H1 (cell line): ENCODE measurements around the gene TMEM116. TPM values are rescaled to one million over a fixed set of nuclear protein-coding genes. Genes with fewer than 3 reads are reported as not detected.
"Not testable (repeated sequence)": the region's sequence is repeated elsewhere in the genome, so short reads cannot be mapped to it uniquely, and the experiment has no call there.

Experiments used
- CTCF ChIA-PET: fragments of 300-600 bp; sonication (Branson Sonifier 250); formaldehyde crosslinking; loops from one replicate; lab custom pipeline; 2021; ENCODE audit not compliant: partially characterized antibody; lab: Charles Lee
- POLR2A ChIA-PET: fragments of 300-600 bp; sonication (Branson Sonifier 250); formaldehyde crosslinking; loops from one replicate; lab custom pipeline; 2021; ENCODE audit warnings: inconsistent platforms; ENCODE audit not compliant: partially characterized antibody; lab: Charles Lee
- DNase-seq, 2 experiments: peaks; one replicate each; pipeline versions ENCODE4 v3.0.0 to v3.0.0-alpha.2; 2010 to 2022; ENCODE audit warnings: low spot score in 2 of 2, low read depth in 1 of 2, mixed read lengths in 1 of 2
- FAIRE-seq: peaks from 2 replicates; lab custom pipeline; 2011; peaks lifted over from hg19 to GRCh38; lab: Jason Lieb, UNC
- H2AFZ ChIP-seq: 2 replicates; pipeline ENCODE4 v1.8.1; 2012; ENCODE audit warnings: low read length, inconsistent platforms
- H2AK5ac ChIP-seq: 2 replicates; pipeline ENCODE4 v1.6.1; 2013; ENCODE audit warnings: low read depth, low read length
- H2BK120ac ChIP-seq: replicated peaks from 2 replicates; pipeline ENCODE3; 2013; ENCODE audit warnings: low read depth, low read length, inconsistent platforms
- H2BK12ac ChIP-seq: 2 replicates; pipeline ENCODE4 v1.6.1; 2013; ENCODE audit warnings: low read depth, low read length
- H2BK15ac ChIP-seq: 2 replicates; pipeline ENCODE4 v1.6.1; 2013; ENCODE audit warnings: low read length
- H2BK20ac ChIP-seq: 2 replicates; pipeline ENCODE4 v1.6.1; 2013; ENCODE audit warnings: low read length
- H2BK5ac ChIP-seq: 2 replicates; pipeline ENCODE4 v1.6.1; 2013; ENCODE audit warnings: low read depth, low read length
- H3K14ac ChIP-seq: 2 replicates; pipeline ENCODE4 v1.6.1; 2013; ENCODE audit warnings: inconsistent platforms; ENCODE audit not compliant: insufficient read length
- H3K18ac ChIP-seq: 2 replicates; pipeline ENCODE4 v1.6.1; 2013; ENCODE audit warnings: low read length; ENCODE audit errors: extremely low read depth
- H3K23ac ChIP-seq: 2 replicates; pipeline ENCODE4 v1.6.1; 2013; ENCODE audit warnings: inconsistent platforms; ENCODE audit not compliant: insufficient read length
- H3K23me2 ChIP-seq: 2 replicates; pipeline ENCODE4 v1.6.1; 2013; ENCODE audit warnings: low read depth, low read length
- H3K27ac ChIP-seq: 2 replicates; pipeline ENCODE4 v1.6.1; 2011; ENCODE audit warnings: low read depth, low read length, inconsistent platforms
- H3K27me3 ChIP-seq, 4 experiments: replicated peaks in 1 of 4; 1 replicate in 1 of 4; 2 replicates in 3 of 4; pipeline versions ENCODE4 v1.6.1 to v1.8.1; 2011 to 2013; ENCODE audit warnings: low read length in 3 of 4, mild to moderate bottlenecking in 3 of 4, inconsistent platforms in 2 of 4, mixed read lengths in 2 of 4, moderate library complexity in 1 of 4; ENCODE audit not compliant: control insufficient read depth in 3 of 4, insufficient read depth in 3 of 4; ENCODE audit errors: extremely low read depth in 1 of 4
- H3K36me3 ChIP-seq, 4 experiments: 2 replicates each; pipeline versions ENCODE4 v1.6.1 to v1.8.1; 2011 to 2013; ENCODE audit warnings: mild to moderate bottlenecking in 4 of 4, low read length in 3 of 4, moderate library complexity in 2 of 4, control low read depth in 1 of 4, inconsistent platforms in 1 of 4; ENCODE audit not compliant: insufficient read depth in 4 of 4, control insufficient read depth in 2 of 4
- H3K4ac ChIP-seq: replicated peaks from 2 replicates; pipeline ENCODE3; 2013; ENCODE audit warnings: low read length, low read depth, mixed read lengths, inconsistent platforms; ENCODE audit not compliant: insufficient read length
- H3K4me1 ChIP-seq, 4 experiments: replicated peaks in 1 of 4; 1 replicate in 1 of 4; 2 replicates in 3 of 4; pipeline versions ENCODE4 v1.6.1 to v1.8.1; 2011 to 2013; ENCODE audit warnings: low read length in 3 of 4, inconsistent platforms in 2 of 4, mixed read lengths in 1 of 4; ENCODE audit not compliant: insufficient read depth in 4 of 4, control insufficient read depth in 3 of 4
- H3K4me2 ChIP-seq, 2 experiments: 2 replicates each; pipeline versions ENCODE4 v1.6.1 to v1.8.1; 2011 to 2013; ENCODE audit warnings: low read depth in 2 of 2, low read length in 2 of 2, control low read depth in 1 of 2, inconsistent platforms in 1 of 2, mild to moderate bottlenecking in 1 of 2; ENCODE audit not compliant: insufficient read depth in 1 of 2
- H3K4me3 ChIP-seq, 4 experiments: fragments of 200-600, 300-600 bp in 1 of 4; sonication (generic), shearing (Covaris generic), sonication (Bioruptor Twin) in 1 of 4; 2 replicates each; pipeline versions ENCODE4 v1.5.1 to v1.8.1; 2011 to 2016; ENCODE audit warnings: low read length in 4 of 4, low read depth in 3 of 4, control low read depth in 2 of 4, inconsistent platforms in 2 of 4, mild to moderate bottlenecking in 2 of 4, mixed read lengths in 1 of 4, moderate library complexity in 1 of 4; ENCODE audit not compliant: insufficient read depth in 2 of 4; ENCODE audit errors: extremely low read depth in 1 of 4
- H3K56ac ChIP-seq: replicated peaks from 2 replicates; pipeline ENCODE3; 2013; ENCODE audit warnings: low read depth, mild to moderate bottlenecking, mixed read lengths, low read length, inconsistent platforms; ENCODE audit not compliant: insufficient read length
- H3K79me1 ChIP-seq: 2 replicates; pipeline ENCODE4 v1.6.1; 2013; ENCODE audit warnings: low read depth, low read length, control low read depth
- H3K79me2 ChIP-seq, 2 experiments: 2 replicates each; pipeline versions ENCODE4 v1.6.1 to v1.8.1; 2012 to 2013; ENCODE audit warnings: low read length in 2 of 2, mild to moderate bottlenecking in 2 of 2, inconsistent platforms in 1 of 2; ENCODE audit not compliant: insufficient read depth in 2 of 2, control insufficient read depth in 1 of 2
- H3K9ac ChIP-seq, 4 experiments: replicated peaks in 1 of 4; 1 replicate in 1 of 4; 2 replicates in 3 of 4; pipeline versions ENCODE4 v1.6.1 to v1.8.1; 2011 to 2013; ENCODE audit warnings: low read depth in 3 of 4, low read length in 3 of 4, control low read depth in 2 of 4, mild to moderate bottlenecking in 2 of 4, moderate library complexity in 2 of 4, inconsistent platforms in 1 of 4; ENCODE audit errors: extremely low read depth in 1 of 4
- H3K9me3 ChIP-seq, 2 experiments: 2 replicates each; pipeline versions ENCODE4 v1.6.1 to v1.8.1; 2012 to 2013; ENCODE audit warnings: mild to moderate bottlenecking in 2 of 2, moderate library complexity in 2 of 2, control low read depth in 1 of 2, inconsistent platforms in 1 of 2, low read depth in 1 of 2, low read length in 1 of 2, mixed read lengths in 1 of 2; ENCODE audit not compliant: insufficient read depth in 2 of 2
- H4K20me1 ChIP-seq, 2 experiments: replicated peaks in 1 of 2; 2 replicates each; pipeline versions ENCODE3 to v1.8.1; 2011 to 2013; ENCODE audit warnings: inconsistent platforms in 2 of 2, low read length in 2 of 2, mild to moderate bottlenecking in 1 of 2; ENCODE audit not compliant: insufficient read depth in 2 of 2, control insufficient read depth in 1 of 2
- H4K5ac ChIP-seq: 2 replicates; pipeline ENCODE4 v1.6.1; 2013; ENCODE audit warnings: low read length, low read depth, mixed read lengths, inconsistent platforms; ENCODE audit not compliant: insufficient read length
- H4K8ac ChIP-seq: 2 replicates; pipeline ENCODE4 v1.8.0; 2013; ENCODE audit warnings: mild to moderate bottlenecking, moderate library complexity, low read length, inconsistent platforms; ENCODE audit not compliant: insufficient read depth; ENCODE audit errors: extremely low read depth
- H4K91ac ChIP-seq: replicated peaks from 2 replicates; pipeline ENCODE3; 2013; ENCODE audit warnings: low read length, mixed read lengths, inconsistent platforms; ENCODE audit not compliant: insufficient read length
- WGBS, 2 experiments: shearing (Covaris generic) in 1 of 2; methylation state at CpG; one replicate each; pipeline versions ENCODE4 v1.1.6 to v1.1.7; 2013 to 2015; ENCODE audit warnings: low lambda C conversion rate in 2 of 2, mixed read lengths in 2 of 2, inconsistent platforms in 1 of 2, low coverage in 1 of 2, missing lambda C conversion rate in 1 of 2; ENCODE audit not compliant: insufficient replicate concordance in 2 of 2, insufficient coverage in 1 of 2, insufficient read length in 1 of 2; ENCODE audit errors: extremely low coverage in 1 of 2, missing lambda C conversion rate in 1 of 2; 5-methylcytosine and 5-hydroxymethylcytosine counted together
- polyA plus RNA-seq, 7 experiments: library from polyadenylated mRNA; depleted of rRNA in 3 of 7; stranded (reverse) in 5 of 7; unstranded in 2 of 7; fragments of >200 nt in 5 of 7; fragments of 200-250 nt in 2 of 7; gene quantifications; 1 replicate in 5 of 7; 2 replicates in 1 of 7; 4 replicates in 1 of 7; pipeline versions ENCODE4 v1.2.1 to v1.2.3, GENCODE V29; 2011 to 2013; ENCODE audit warnings: missing spikeins in 2 of 7, mixed read lengths in 2 of 7
- total RNA-seq: library from RNA; stranded (reverse); fragmentation: NEBNext Ultra II Directional; extraction: Animal tissue kit (Norgen Biotek cat#: 25700); gene quantifications from 2 replicates; pipeline ENCODE4 v1.2.1, GENCODE V29; 2021

The TMEM116 gene
- total and polyA plus RNA-seq, 2 of the 8 experiments (the other 6 are each of a cell fraction or from before 2014, with no cell fraction given): 8.1 to 25.2 TPM

- not testable (repeated sequence) for H4K8ac ChIP-seq, H2AK5ac ChIP-seq, H2BK5ac ChIP-seq, H3K4me2 ChIP-seq, H3K18ac ChIP-seq, H4K5ac ChIP-seq, H2BK20ac ChIP-seq, H3K23ac ChIP-seq, H3K4me3 ChIP-seq, H3K14ac ChIP-seq, H3K9ac ChIP-seq, H3K4ac ChIP-seq, H3K79me2 ChIP-seq, H3K79me1 ChIP-seq, H4K20me1 ChIP-seq, H3K23me2 ChIP-seq, H3K36me3 ChIP-seq, H2BK120ac ChIP-seq, H3K4me1 ChIP-seq, H2BK12ac ChIP-seq, H3K56ac ChIP-seq, H3K27ac ChIP-seq, H4K91ac ChIP-seq, DNase-seq, H2BK15ac ChIP-seq, FAIRE-seq, H2AFZ ChIP-seq, H3K27me3 ChIP-seq
- WGBS, 2 experiments: 79% methylated on average over 3 of the region's 3 CpGs; no CpG with 5 or more reads in 1 of the 2 experiments
- ChIA-PET POLR2A (interaction anchor here (1.2 to 1.8 kb wide), 2 partner anchors 62 to 184 kb away, joined by 3 to 7 read pairs; partner anchors contain the start of genes ALDH2, ERP29 and TMEM116), CTCF (interaction anchor here (0.6 kb wide), 1 partner anchor 180 kb away, joined by 4 read pairs; no protein-coding TSS in a partner anchor)
- H3K9me3 ChIP-seq: peaks cover 9 to 16% of the 10 kb centered on the region in 2 experiments
Observed at GRCh38 chr12:111950961-111951676, 61.8 kb downstream of the TMEM116 start.
